ENCODE data around the gene FAM161B.

GRCh38 chr14:73943083-73943482, 6.8 kb downstream of the FAM161B start:
- TF ChIP-seq CTCF (IDR thresholded peaks at IDR 0.05), result no peak
- TF ChIP-seq POLR2A (IDR thresholded peaks at IDR 0.05), result no peak
